HG02884 (cell line): ENCODE data around the gene SLC25A46.
"Not testable (repeated sequence)": the region's sequence is repeated elsewhere in the genome, so short reads cannot be mapped to it uniquely, and the experiment has no call there.

Experiments
- ATAC-seq: cut with Tn5 transposase; IDR thresholded peaks from one replicate; pipeline ENCODE4 v1.9.1; 2021; ENCODE audit warnings: mild to moderate bottlenecking, moderate library complexity; ENCODE audit not compliant: unreplicated experiment

The SLC25A46 gene

DNA sequence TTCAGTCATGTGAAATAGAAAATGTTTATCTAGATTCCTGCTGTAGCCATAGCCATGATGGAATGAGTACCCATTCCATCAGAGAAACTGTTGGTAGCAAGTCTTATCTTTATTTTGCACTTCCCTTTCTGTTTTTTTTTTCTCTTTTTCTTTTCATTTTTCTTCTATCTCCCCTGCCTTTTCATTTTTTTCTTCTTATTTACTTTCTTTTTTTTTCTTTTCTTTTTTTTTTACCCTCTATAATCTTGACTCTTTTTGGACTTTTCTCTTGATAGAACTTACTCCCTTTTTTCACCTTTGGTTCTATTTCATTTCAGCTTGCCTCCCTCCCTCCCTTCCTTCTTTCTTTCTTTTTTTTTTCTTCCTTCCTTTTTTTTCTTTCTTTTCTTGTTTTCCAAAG is 15.4 kb downstream of the SLC25A46 start:
- ATAC-seq: no peak

DNA sequence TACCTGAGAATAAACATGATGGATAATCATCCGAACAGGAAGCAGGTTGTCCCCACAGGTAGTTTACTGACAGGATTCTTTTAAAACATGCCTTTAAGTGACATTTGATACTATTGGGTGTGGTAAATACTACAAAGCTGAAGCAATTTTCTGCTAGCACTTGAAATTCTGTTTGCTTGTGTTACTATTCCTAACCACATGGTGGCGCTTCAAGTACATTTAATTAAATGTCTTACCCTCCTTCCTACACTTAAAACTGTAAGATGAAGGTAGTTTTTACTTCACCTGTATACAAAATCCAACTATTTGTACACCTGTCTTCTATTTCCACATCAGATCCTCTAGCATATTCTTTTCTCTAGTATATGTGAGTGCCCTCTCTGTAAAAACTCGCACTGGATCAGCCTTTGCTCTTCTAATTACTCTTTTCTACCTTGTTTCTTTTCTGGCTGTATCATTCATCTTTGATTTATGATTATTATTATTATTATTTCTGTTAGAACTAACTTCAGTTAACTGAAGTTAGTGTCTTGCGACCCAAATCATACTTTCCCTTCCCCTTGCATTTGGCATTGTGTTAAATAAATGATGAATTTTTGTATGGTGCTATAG is 18.4 kb downstream of the SLC25A46 start:
- ATAC-seq: no peak

DNA sequence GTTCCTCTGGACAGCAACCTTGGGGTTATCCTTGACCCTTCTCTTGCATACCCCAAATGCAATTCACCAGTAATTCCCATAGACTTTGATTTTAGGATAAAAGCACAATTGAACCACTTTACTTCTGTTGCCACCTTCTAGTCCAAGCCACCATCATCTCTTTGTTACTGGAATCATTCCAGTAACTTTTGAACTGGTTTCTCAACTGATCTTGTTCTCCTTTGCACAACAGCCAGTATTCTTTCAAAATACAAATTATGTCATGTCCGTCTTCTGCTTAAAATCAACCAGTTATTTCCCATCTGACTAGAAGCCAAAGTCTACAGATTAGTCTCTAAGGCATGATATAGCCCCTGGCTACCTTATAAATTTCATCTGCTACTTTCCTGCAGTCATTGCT is 21.4 kb downstream of the SLC25A46 start:
- ATAC-seq: no peak

DNA sequence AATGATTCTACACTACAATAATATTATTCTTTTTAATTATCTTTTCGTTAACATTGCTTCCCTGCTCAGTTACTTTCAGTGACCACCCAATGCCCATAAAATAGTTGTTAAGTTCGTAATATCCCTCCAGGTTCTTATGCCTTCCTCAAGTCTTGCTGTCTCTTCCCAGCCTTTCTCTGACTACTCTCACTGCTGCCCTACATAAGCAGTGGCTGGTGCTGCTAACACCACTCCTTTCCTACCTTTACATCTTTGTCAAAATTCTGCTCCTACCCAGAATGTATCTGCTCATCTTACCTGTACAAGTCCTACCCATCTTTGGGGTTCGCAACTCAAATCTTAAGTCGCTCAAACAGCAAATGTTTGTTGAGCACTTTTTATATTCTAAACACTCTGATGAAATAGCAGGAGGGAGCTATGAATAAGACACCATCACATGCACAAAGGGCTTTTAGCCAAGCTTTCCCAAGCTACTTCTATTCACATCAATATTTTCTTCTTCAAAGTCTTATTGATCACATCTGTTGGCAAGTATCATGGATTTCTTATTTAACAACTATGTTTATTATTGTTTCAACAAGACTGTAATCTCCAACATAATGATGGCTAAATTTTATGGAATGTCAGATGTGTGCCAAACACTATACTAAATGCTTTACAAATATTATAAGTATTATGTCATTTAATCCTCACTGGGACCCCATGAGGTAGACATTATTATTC is 29.5 kb downstream of the SLC25A46 start:
- no peak for ATAC-seq

DNA sequence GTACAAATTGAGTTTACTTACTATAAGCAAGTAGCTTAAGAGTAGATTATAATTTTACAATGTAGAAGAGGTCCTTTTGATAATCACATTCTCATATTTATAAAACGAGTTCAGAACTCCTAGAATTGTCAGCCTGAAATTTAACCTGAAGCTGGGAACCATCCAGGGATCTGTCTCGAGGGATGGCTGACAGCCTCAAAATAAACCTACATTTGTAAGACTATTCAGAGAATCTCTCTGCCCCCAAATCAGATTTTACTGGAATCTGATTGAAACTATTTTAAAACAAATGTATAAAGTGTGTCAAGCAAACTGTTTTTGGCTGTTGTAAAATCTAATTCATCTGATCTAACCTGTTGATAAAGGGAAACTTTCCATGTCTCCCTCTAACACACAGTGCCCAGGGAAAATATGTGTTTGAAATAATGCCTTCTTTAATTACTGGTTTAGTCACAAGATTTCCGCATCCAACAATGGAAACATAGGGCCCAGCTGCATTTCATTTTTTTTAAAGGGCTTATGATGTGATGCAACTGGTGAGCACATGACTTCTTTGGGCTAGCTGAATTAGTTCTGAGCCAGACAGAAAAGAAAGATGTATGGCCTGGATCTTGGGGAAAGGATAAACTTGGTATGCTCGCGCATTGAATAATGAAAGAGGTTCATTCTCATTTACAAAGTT is 30.3 kb downstream of the SLC25A46 start:
- ATAC-seq: no peak

DNA sequence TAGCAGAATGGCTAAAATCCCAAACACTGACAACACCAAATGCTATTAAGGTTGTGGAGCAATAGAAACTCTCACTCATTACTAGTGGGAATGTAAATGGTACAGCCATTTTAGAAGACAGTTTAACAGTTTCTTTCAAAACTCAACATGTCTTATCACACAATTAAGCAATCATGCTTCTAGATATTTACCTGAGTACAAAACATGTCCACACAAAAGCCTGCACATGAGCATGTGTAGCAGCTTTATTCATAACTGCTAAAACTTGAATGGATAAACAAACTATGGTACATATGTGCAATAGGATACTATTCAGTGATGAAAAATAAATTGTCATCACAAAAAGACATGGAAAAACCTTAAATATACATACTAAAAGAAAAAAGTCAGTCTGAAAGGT is 31.5 kb downstream of the SLC25A46 start:
- ATAC-seq: no peak

DNA sequence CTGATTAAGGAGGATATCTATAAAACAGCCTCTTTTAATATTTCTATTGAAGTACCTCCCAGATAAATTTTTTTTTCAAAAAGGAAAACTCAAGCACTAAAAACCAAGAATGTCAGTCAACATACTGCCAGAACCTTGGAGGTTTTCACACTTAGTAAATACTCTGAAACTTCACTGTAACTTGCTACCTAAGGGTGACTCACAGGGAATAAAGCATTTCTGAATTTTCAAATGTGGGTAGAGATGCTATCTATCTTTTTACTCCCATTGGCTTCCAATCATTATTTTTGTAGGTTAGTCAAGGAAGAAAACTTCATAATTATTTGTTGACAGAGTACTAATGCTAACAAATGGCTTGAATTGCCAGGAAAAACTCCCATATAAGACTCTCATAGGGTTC is 46.1 kb downstream of the SLC25A46 start:
- ATAC-seq: no peak

DNA sequence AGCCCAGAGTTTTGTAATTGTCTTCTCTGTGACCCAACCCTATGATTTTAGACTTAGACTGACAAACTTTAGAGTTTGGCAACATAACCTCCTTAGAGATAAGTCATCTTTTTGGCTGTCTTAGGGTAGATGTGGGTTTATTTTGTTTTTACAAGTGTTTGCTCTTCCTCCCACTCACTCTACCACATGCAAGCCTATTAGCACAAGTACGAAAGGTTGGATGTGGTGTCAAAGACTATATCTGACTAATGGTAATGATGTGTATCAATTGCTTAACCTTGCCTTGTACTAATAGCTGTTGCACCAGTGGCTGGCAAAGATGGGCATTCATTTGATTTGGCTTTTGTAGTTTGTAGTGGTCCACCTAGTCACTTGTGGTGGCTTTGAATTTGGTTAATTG is 46.5 kb downstream of the SLC25A46 start:
- ATAC-seq: no peak

DNA sequence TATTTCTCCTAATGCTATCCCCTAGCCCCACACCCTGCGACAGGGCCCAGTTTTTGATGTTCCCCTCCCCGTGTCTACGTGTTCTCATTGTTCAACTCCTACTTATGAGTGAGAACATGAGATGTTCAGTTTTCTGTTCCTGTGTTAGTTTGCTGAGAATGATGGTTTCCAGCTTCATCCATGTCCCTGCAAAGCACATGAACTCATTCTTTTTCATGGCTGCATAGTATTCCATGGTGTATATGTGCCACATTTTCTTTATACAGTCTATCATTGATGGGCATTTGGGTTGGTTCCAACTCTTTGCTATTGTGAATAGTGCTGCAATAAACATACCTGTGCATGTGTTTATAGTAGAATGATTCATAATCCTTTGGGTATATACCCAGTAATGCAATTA is 49.2 kb downstream of the SLC25A46 start:
- not testable (repeated sequence) for ATAC-seq

DNA sequence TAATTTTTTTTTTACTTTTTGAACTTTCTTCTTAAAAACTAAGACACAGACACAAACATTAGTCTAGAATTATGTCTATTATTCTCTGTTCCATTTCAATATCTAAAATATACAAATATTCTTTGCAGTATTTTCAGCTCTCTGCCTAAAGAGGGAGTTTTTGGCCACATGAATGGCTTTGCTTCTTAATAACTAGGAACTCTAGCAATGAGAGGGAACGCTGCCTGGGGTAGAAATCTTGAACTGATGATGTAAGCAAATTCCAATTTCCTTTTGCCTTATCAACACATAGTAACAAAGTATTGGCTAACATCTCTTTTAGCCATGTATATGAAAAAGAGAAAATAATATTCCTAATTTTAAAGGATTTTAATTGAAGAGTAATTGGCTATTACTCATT is 51.9 kb downstream of the SLC25A46 start:
- no peak for ATAC-seq

DNA sequence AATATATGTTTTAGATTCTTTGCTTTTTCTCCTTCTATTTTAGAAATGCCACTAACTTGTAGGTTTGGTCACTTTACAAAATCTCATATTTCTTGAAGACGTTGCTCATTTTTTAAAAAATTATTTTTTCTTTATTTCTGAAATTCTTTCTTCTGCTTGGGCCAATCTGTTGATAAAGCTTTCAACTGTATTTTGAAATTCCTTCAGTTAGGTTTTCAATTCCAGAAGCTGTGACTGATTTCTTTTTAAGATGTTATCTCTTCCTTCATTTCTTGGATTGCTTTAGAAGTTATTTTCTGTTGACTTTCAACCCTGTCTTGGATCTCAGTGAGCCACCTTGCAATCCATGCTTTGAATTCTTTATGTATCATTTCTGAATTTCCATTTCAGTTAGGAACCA is 64.2 kb downstream of the SLC25A46 start:
- ATAC-seq: no peak

DNA sequence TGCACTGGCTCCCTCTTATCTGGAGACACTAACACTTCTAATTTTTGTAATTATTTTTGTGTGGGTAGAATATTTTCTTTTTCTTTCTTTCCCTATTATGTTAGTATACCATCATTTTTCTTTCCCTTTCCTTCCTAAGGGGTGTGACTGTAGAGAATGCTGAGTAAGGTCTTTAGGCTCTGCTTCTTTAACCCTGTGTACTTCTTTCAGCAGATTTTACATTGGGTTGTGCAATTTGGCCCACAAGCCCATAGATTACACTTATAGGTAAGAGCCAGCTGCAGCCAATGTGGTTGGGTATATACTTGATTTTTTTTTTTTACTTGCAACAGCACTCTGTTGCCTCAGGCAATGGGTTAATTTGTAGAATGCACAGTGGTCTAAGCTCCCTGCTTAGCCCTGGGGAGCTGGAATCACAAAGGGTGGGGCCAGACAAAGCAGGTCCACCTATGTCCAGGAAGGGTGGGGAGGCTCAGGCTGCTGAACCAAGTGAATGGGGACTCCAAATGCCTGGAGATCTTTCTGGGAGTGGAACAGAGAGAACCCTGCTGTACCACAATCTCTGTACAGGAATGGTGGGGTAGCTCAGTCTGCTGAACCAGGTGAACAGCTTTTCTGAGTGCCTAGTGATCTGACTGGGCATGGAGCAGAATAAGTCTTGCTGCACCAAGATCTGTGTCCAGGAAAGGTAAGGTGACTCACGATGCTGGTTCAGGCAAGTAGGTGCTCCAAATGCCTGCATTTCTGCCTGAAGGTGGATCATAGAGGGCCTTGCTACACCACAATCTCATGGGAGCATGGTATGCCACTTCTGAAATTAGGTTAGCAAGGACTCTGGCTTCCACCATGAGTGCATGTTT is 64.9 kb downstream of the SLC25A46 start:
- ATAC-seq: no peak

DNA sequence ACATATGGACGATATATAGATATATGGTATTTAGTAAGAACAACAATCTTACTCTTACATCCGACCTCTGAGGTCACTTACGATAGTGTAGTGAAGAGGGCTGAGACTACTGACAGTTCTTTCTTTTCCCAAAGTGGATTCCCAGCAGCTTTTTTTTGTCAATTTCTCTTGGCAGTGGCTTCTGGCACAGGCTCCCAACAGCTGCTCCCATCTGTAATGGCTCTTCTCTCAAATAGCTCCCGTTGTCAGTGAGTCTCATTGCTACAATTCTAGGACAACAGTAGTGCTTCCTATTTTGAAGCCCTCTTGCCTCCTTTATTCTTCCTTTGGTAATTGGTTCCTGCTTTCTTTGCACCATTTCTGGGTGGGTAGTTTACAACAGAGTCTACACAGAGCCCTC is 68.4 kb downstream of the SLC25A46 start:
- ATAC-seq: no peak

DNA sequence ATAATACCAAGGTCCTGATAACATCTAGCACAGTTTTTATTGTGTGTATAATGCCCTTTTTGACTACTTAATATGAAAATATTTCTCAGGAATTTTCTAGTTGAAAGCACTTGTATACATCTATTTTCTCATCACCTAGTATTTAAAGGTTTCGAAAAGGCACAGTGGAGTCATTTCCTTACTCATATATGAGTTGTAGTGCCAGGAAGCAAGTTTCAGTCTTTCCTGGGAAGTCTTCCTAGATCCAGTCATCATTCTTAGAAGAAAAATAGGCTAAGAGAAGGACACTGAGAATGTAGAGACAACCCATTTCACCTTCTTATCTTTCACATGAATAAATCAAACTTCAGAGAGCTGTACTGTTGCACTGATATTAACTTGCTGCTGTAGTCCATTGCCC is 70.2 kb downstream of the SLC25A46 start:
- no peak for ATAC-seq
